AG09319 (cell line): ENCODE results near the gene THADA.
A peak's percentile ranks its signal among the peaks of the same experiment; 100 is the strongest.

Source experiments
- DNase-seq: peaks from one replicate; pipeline ENCODE4 v3.0.0-alpha.2; 2010; ENCODE audit warnings: low read depth; ENCODE audit errors: extremely low read depth
- CTCF ChIP-seq: IDR thresholded peaks from 2 replicates; pipeline ENCODE4 v1.5.1; 2011; ENCODE audit warnings: low read depth, mild to moderate bottlenecking, inconsistent platforms, low read length, moderate library complexity

The THADA gene

GRCh38 chr2:43312755-43313641 is 282.8 kb downstream of the THADA start:
- no peak for TF ChIP-seq CTCF
- peak; percentile 64 for DNase-seq

DNA sequence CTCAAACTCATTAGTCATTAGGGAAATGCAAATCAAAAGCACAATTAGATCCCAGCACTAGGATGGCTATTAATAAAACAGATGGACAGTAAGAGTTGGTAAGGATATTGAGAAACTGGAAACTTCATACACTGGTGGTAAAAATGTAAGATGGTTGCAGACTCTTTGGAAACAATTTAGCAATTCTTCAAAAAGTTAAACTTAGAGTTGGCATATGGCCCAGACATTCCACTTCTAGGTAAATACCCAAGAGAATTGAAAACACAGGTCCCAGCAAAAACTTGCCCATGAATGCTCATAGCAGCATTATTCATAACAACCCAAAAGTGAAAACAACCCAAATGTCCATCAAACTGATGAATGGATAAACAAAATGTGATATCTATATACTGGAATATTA is 284.6 kb downstream of the THADA start:
- DNase-seq: peak; percentile 72

DNA sequence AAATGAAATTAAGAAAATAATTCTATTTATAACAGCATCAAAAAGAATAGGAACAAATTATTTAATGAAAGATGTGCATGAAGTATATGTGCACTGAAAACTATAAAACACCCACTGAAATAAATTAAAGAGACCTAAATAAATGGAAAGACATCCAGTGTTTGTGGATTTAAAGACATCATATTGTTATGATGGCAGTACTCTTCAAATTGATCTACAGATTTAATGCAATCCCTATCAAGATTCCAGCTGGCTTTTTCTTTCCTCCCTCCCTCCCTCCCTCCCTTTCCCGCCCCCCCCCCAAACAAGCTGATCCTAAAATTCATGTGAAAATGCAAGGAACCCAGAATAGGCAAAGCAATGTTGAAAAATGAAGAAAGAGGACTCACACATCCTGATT is 285.9 kb downstream of the THADA start:
- no peak for TF ChIP-seq CTCF
- DNase-seq: no peak

More for the DNA sequence above, 284.6 kb downstream of the THADA start:
- TF ChIP-seq CTCF: no peak

DNA sequence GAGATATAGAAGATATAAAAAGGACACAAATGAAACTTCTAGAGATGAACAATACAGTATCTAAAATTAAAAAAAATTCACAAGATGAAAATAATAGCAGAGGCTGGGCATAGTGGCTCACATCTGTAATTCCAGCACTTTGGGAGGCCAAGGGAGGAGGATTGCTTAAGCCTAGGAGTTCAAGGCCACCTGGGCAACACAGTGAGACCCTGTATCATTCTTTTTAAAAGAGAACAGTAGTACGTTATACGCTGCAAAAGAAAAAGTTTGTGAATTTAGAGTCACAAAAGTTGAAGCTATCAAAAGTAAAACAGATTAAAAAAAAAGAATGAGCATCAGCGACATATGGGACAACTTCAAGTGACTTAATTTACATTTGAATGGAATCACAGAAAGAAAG is 287.9 kb downstream of the THADA start:
- no peak for TF ChIP-seq CTCF
- DNase-seq: no peak

GRCh38 chr2:43307046-43307445 is 288.8 kb downstream of the THADA start:
- no peak for TF ChIP-seq CTCF
- no peak for DNase-seq

DNA sequence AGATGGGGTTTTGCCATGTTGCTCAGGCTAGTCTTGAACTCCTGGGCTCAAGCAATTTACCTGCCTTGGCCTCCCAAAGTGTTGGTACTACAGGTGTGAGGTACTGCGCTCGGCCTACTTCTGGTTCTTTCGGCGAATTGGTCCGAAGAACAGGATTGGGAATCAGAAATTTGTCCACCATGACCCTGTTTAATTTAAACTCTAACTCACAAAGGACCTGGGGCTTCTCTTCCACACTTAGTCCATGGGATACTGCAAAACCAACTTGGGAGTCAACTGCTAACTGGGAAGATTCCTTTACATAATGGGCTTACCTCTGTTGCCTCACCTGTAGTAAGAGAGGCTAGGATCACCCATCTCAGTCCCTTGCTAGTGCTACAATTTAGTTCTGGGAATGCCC is 289.6 kb downstream of the THADA start:
- DNase-seq: no peak
- no peak for TF ChIP-seq CTCF

- no peak for TF ChIP-seq CTCF
- DNase-seq: no peak
Observed at GRCh38 chr2:43305517-43305916, 290.3 kb downstream of the THADA start.
